GM18502 (cell line): ENCODE data around the gene RWDD1.
"Not testable (repeated sequence)": the region's sequence is repeated elsewhere in the genome, so short reads cannot be mapped to it uniquely, and the experiment has no call there.

Experiments
- ATAC-seq: cut with Tn5 transposase; IDR thresholded peaks from one replicate; pipeline ENCODE4 v1.9.1; 2021; ENCODE audit warnings: mild to moderate bottlenecking; ENCODE audit not compliant: unreplicated experiment, poor library complexity

The RWDD1 gene

GRCh38 chr6:116603916-116604315, 32.6 kb downstream of the RWDD1 start:
- not testable (repeated sequence) for ATAC-seq

GRCh38 chr6:116604868-116605267, 33.6 kb downstream of the RWDD1 start:
- ATAC-seq: not testable (repeated sequence)

GRCh38 chr6:116605935-116606334, 34.6 kb downstream of the RWDD1 start:
- no peak for ATAC-seq

- ATAC-seq: no peak
Measured at GRCh38 chr6:116611056-116611455, 39.8 kb downstream of the RWDD1 start.

GRCh38 chr6:116615937-116616736, 44.8 kb downstream of the RWDD1 start, which contains the start of gene RSPH4A:
RSPH4A (plus strand) TSS chr6:116616479; CDS start chr6:116616624, 145 bp downstream.
- peak; percentile 100 for ATAC-seq

- peak; percentile 21 for ATAC-seq
Measured at GRCh38 chr6:116616737-116617053, 45.4 kb downstream of the RWDD1 start.

- ATAC-seq: no peak
Measured at GRCh38 chr6:116624036-116624805, 52.9 kb downstream of the RWDD1 start.

- no peak for ATAC-seq
Measured at GRCh38 chr6:116625872-116626271, 54.6 kb downstream of the RWDD1 start.

- ATAC-seq: no peak
Measured at GRCh38 chr6:116629563-116629981, 58.3 kb downstream of the RWDD1 start.

GRCh38 chr6:116631379-116631990, 60.2 kb downstream of the RWDD1 start:
- ATAC-seq: no peak

- ATAC-seq: no peak
Measured at GRCh38 chr6:116633685-116634084, 62.4 kb downstream of the RWDD1 start.
